Heart right ventricle (tissue), 16 donors: ENCODE results near the gene CABLES1. TPM values are rescaled to one million over a fixed set of nuclear protein-coding genes. Genes with fewer than 3 reads are reported as not detected.

Experiments used
- ATAC-seq, 8 donors: fragments of 200-7000 bp; cut with Tn5 transposase; one replicate each; pipeline ENCODE4 v1.9.1; 2020; ENCODE audit warnings: mild to moderate bottlenecking in 8 of 8, moderate library complexity in 8 of 8, moderate number of reproducible peaks in 1 of 8
- DNase-seq, 2 donors: peaks; one replicate each; pipeline ENCODE4 v3.0.0-alpha.2; 2020
- H3K27ac ChIP-seq, 10 donors: fragments of 200-600 bp; sonication (generic) in 2 of 10; one replicate each; pipeline versions ENCODE4 v1.5.0 to v1.8.0; 2020 to 2022; ENCODE audit warnings: mild to moderate bottlenecking in 3 of 10
- H3K27me3 ChIP-seq, 7 donors: fragments of 200-600 bp; one replicate each; pipeline ENCODE4 v1.8.0; 2021 to 2022; ENCODE audit warnings: mild to moderate bottlenecking in 2 of 7
- H3K36me3 ChIP-seq, 9 donors: fragments of 200-600 bp; sonication (generic) in 1 of 9; one replicate each; pipeline versions ENCODE4 v1.5.0 to v1.8.0; 2020 to 2022; ENCODE audit warnings: mild to moderate bottlenecking in 2 of 9
- H3K4me1 ChIP-seq, 9 donors: fragments of 200-600 bp; sonication (generic) in 1 of 9; one replicate each; pipeline versions ENCODE4 v1.5.0 to v1.8.0; 2020 to 2022; ENCODE audit warnings: mild to moderate bottlenecking in 4 of 9
- H3K4me3 ChIP-seq, 10 donors: fragments of 200-600 bp; sonication (generic) in 2 of 10; one replicate each; pipeline versions ENCODE4 v1.5.0 to v1.8.0; 2020 to 2022; ENCODE audit warnings: mild to moderate bottlenecking in 7 of 10, moderate library complexity in 2 of 10
- H3K9me3 ChIP-seq, 11 donors: fragments of 200-600 bp in 10 of 11; sonication (generic) in 2 of 11; one replicate each; pipeline versions ENCODE4 v1.5.0 to v1.8.0; 2013 to 2022; ENCODE audit warnings: mild to moderate bottlenecking in 2 of 11, control low read depth in 1 of 11, moderate library complexity in 1 of 11
- WGBS, 2 donors: extraction: QIAGEN DNeasy Blood & Tissue Kit; methylation state at CpG; one replicate each; pipeline ENCODE4 v1.1.7; 2013; ENCODE audit warnings: inconsistent platforms in 1 of 2; 5-methylcytosine and 5-hydroxymethylcytosine counted together
- intact Hi-C, 10 donors: fragments of 100-400 bp; cut with DNase I; formaldehyde crosslinking; loops; one replicate each; pipeline versions ENCODE4 v1.11.1 to v1.14.2; 2022
- polyA plus RNA-seq, 2 donors: library from polyadenylated mRNA; stranded (reverse); fragments of 200-250 nt; gene quantifications; one replicate each; pipeline ENCODE4 v1.2.3, GENCODE V29; 2013
- total RNA-seq, 10 donors: library from RNA; stranded (reverse); fragmentation: NEBNext Ultra II Directional in 3 of 10; extraction: Animal tissue kit (Norgen Biotek cat#: 25700) in 3 of 10; gene quantifications; one replicate each; pipeline versions ENCODE4 v1.2.1 to v1.2.4, GENCODE V29; 2021 to 2023
- TF ChIP-seq, protein P1 (sequence below), 9 donors: fragments of 200-600 bp; sonication (generic) in 2 of 9; IDR thresholded peaks; one replicate each; pipeline versions ENCODE4 v1.5.0 to v1.8.0; 2021 to 2022; ENCODE audit warnings: antibody characterized with exemption in 9 of 9, mild to moderate bottlenecking in 5 of 9, moderate library complexity in 1 of 9
- donor health status: Arrhythmogenic right ventricular cardiomyopathy.
- donor health status: ischemic (EF 13 %, LVEDD 7.1; RV severe dilation, severe dysfunction).
- donor health status: healthy with polysubstance abuse.
- donor health status: DM: no; HTN: yes; CAD: no.
- donor health status: DM: no; HTN: no; CAD: no.
- donor health status: ischemic (EF 25% LVEDD 6.9; RV normal size, moderate dysfunction).
- donor health status: ischemic (EF 25% LVEDD 5.7; RV mildly dilated, moderate dysfunction).
- donor health status: healthy.
- donor health status: DM: yes; HTN: yes; CAD: no.
- donor health status: Ischemic cardiomyopathy.
- donor health status: ischemic (EF 35%, LVEDD 5.7; RV mildly dilated, moderate dysfunction).
- donor health status: nonischemic (EF 11% LVEDD 7.7; RV severe dilation, severe dysfunction).
- donor health status: DM: yes; HTN: yes; CAD: no.
- donor health status: PGD.
- donor health status: ischemic (EF 29% LVEDD 5.4; RV normal size, mild dysfunction).
- donor health status: nonischemic (EF 23%, LVEDD 6.1; RV moderate dilation, normal function).

Gene CABLES1
- total and polyA plus RNA-seq, 12 donors, result 1.0 to 2.2 (median 1.8) TPM

DNA sequence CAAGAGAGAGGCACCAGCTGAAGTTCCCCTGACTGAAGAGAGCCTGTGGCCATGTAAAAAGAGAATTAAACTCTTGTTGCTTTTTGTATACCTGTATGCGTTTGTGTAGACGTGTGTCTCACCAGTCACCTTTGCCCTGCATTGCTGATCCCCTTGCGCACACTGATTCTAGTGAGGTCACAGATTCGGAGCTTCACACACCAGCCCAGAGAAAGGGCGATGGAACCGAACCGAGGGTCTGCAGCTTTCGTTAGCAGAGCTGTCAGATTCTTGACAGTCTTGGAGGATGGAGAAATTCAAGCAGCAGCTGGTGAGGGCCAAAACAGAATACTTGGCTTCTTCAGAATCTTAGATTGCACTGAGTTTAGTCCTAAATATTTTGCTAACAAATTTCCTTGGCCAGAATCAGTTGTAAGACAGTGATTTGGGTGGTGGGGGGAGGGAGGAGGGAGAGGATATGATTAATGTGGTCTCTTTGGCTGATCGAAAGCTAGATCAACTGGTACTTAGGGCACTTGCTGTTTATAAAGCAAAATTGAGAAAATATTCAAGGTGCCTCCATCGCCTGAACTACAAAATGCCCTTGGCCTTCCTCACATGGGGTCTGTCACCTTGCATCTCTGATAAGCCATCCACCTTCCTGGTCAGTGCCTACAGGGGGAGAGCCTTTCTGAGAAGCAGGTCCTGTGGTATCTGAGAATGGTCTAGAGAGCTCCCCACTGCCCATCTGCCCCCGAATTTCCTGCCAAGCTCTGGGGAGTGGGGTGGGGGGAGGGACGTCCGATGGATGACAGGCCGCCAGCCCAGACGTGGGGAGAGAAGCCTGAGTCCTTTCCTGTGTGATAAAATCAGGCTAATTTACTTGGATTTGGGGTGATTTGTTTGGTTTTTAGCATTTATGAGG lies 123.5 kb downstream of the CABLES1 start:
- Histone ChIP-seq H3K9me3 (no peaks in the 10 kb centered on the region), H3K4me1 (peaks cover 10 to 38% (median 26%) of the 10 kb centered on the region in 9 donors), H3K27ac (peak overlapping the region in 3 of 10 donors; percentile 75 to 86 (median 86)), H3K36me3 (peaks cover 0 to 20% (median 0%) of the 10 kb centered on the region in 9 donors), H3K27me3 (no peaks in the 10 kb centered on the region), H3K4me3 (no peak overlapping the region)
- WGBS, 2 donors, result 80 to 83% methylated on average over 15 of the region's 15 CpGs
- TF ChIP-seq, protein P1, sequence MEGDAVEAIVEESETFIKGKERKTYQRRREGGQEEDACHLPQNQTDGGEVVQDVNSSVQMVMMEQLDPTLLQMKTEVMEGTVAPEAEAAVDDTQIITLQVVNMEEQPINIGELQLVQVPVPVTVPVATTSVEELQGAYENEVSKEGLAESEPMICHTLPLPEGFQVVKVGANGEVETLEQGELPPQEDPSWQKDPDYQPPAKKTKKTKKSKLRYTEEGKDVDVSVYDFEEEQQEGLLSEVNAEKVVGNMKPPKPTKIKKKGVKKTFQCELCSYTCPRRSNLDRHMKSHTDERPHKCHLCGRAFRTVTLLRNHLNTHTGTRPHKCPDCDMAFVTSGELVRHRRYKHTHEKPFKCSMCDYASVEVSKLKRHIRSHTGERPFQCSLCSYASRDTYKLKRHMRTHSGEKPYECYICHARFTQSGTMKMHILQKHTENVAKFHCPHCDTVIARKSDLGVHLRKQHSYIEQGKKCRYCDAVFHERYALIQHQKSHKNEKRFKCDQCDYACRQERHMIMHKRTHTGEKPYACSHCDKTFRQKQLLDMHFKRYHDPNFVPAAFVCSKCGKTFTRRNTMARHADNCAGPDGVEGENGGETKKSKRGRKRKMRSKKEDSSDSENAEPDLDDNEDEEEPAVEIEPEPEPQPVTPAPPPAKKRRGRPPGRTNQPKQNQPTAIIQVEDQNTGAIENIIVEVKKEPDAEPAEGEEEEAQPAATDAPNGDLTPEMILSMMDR (IDR thresholded peaks at IDR 0.05), result no peak
- ATAC-seq, result no peak
- DNase-seq, result no peak
- intact Hi-C loops, result loop anchor here in 2 of 10 donors (5.0 to 10.0 kb wide), 2 partner anchors 96 to 122 kb away; partner anchors contain the start of gene CABLES1 (in 1 of the 2)

- Histone ChIP-seq H3K36me3 (peaks cover 0 to 9% (median 0%) of the 10 kb centered on the region in 9 donors), H3K4me1 (peaks cover 10 to 38% (median 26%) of the 10 kb centered on the region in 9 donors), H3K27me3 (no peaks in the 10 kb centered on the region), H3K9me3 (no peaks in the 10 kb centered on the region), H3K27ac (peak overlapping the region; percentile 8 to 86 (median 66)), H3K4me3 (peak overlapping the region in 9 of 10 donors; percentile 1 to 39 (median 32))
- intact Hi-C loops, result loop anchor here in 3 of 10 donors (5.0 to 10.0 kb wide), 3 partner anchors 95 to 128 kb away; partner anchors contain the start of gene CABLES1 (in 1 of the 3)
- TF ChIP-seq, protein P1 (IDR thresholded peaks at IDR 0.05), result no peak
- WGBS, 2 donors, result 13 to 20% methylated on average over 21 of the region's 21 CpGs
- ATAC-seq (peak; percentile 80 to 89 (median 85)), DNase-seq (peak; percentile 80 to 81)
Measured at GRCh38 chr18:23259701-23260681, 124.7 kb downstream of the CABLES1 start.

DNA sequence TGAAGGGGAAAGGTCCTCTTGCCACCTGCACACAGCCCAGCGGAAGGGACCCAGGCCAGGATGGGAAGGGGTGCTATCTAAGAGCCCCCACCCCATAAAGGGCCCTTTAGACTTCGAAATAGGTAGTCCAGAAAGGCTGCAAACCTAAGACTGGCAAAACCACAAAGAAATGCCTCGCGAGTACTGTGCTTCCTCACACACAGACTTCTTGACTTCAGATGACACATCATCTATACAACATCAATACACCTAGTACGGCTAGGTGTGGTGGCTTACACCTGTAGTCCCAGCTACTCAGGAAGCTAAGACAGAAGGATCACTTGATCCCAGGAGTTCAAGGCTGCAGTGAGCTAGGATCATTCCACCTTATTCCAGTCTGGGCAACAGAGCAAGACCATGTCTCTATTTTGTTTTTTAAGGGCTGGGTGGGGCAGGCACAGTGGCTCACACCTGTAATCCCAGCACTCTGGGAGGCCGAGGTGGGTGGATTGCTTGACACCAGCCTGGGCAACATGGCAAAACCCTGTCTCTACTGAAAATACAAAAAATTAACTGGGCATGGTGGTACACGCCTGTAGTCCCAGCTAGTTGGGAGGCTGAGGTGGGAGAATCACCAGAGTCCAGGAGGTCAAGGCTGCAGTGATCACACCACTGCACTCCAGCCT lies 125.8 kb downstream of the CABLES1 start:
- Histone ChIP-seq H3K27me3 (no peaks in the 10 kb centered on the region), H3K27ac (peak overlapping the region in 2 of 10 donors; percentile 57 to 86), H3K4me3 (no peak overlapping the region), H3K9me3 (no peaks in the 10 kb centered on the region), H3K36me3 (peaks cover 0 to 7% (median 0%) of the 10 kb centered on the region in 9 donors), H3K4me1 (peaks cover 10 to 47% (median 30%) of the 10 kb centered on the region in 9 donors)
- DNase-seq (no peak), ATAC-seq (no peak)
- intact Hi-C loops, result loop anchor here in 1 of 10 donors (5.0 kb wide), 1 partner anchor 129 kb away; no protein-coding TSS in a partner anchor
- 86 to 87% methylated on average over 7 of the region's 7 CpGs for whole genome bisulfite sequencing, 2 donors
- TF ChIP-seq, protein P1 (IDR thresholded peaks at IDR 0.05), result no peak
